H1 (cell line): ENCODE results near the gene GPR25. TPM values are rescaled to one million over a fixed set of nuclear protein-coding genes. Genes with fewer than 3 reads are reported as not detected.

Experiments used
- CTCF ChIA-PET: fragments of 300-600 bp; sonication (Branson Sonifier 250); formaldehyde crosslinking; loops from one replicate; lab custom pipeline; 2021; ENCODE audit not compliant: partially characterized antibody; lab: Charles Lee
- POLR2A ChIA-PET: fragments of 300-600 bp; sonication (Branson Sonifier 250); formaldehyde crosslinking; loops from one replicate; lab custom pipeline; 2021; ENCODE audit warnings: inconsistent platforms; ENCODE audit not compliant: partially characterized antibody; lab: Charles Lee
- DNase-seq, 2 experiments: peaks; one replicate each; pipeline versions ENCODE4 v3.0.0 to v3.0.0-alpha.2; 2010 to 2022; ENCODE audit warnings: low spot score in 2 of 2, low read depth in 1 of 2, mixed read lengths in 1 of 2
- FAIRE-seq: peaks from 2 replicates; lab custom pipeline; 2011; peaks lifted over from hg19 to GRCh38; lab: Jason Lieb, UNC
- H2AFZ ChIP-seq: 2 replicates; pipeline ENCODE4 v1.8.1; 2012; ENCODE audit warnings: low read length, inconsistent platforms
- H2AK5ac ChIP-seq: 2 replicates; pipeline ENCODE4 v1.6.1; 2013; ENCODE audit warnings: low read depth, low read length
- H2BK120ac ChIP-seq: replicated peaks from 2 replicates; pipeline ENCODE3; 2013; ENCODE audit warnings: low read depth, low read length, inconsistent platforms
- H2BK12ac ChIP-seq: 2 replicates; pipeline ENCODE4 v1.6.1; 2013; ENCODE audit warnings: low read depth, low read length
- H2BK15ac ChIP-seq: 2 replicates; pipeline ENCODE4 v1.6.1; 2013; ENCODE audit warnings: low read length
- H2BK20ac ChIP-seq: 2 replicates; pipeline ENCODE4 v1.6.1; 2013; ENCODE audit warnings: low read length
- H2BK5ac ChIP-seq: 2 replicates; pipeline ENCODE4 v1.6.1; 2013; ENCODE audit warnings: low read depth, low read length
- H3K14ac ChIP-seq: 2 replicates; pipeline ENCODE4 v1.6.1; 2013; ENCODE audit warnings: inconsistent platforms; ENCODE audit not compliant: insufficient read length
- H3K18ac ChIP-seq: 2 replicates; pipeline ENCODE4 v1.6.1; 2013; ENCODE audit warnings: low read length; ENCODE audit errors: extremely low read depth
- H3K23ac ChIP-seq: 2 replicates; pipeline ENCODE4 v1.6.1; 2013; ENCODE audit warnings: inconsistent platforms; ENCODE audit not compliant: insufficient read length
- H3K23me2 ChIP-seq: 2 replicates; pipeline ENCODE4 v1.6.1; 2013; ENCODE audit warnings: low read depth, low read length
- H3K27ac ChIP-seq: 2 replicates; pipeline ENCODE4 v1.6.1; 2011; ENCODE audit warnings: low read depth, low read length, inconsistent platforms
- H3K27me3 ChIP-seq, 4 experiments: replicated peaks in 1 of 4; 1 replicate in 1 of 4; 2 replicates in 3 of 4; pipeline versions ENCODE4 v1.6.1 to v1.8.1; 2011 to 2013; ENCODE audit warnings: low read length in 3 of 4, mild to moderate bottlenecking in 3 of 4, inconsistent platforms in 2 of 4, mixed read lengths in 2 of 4, moderate library complexity in 1 of 4; ENCODE audit not compliant: control insufficient read depth in 3 of 4, insufficient read depth in 3 of 4; ENCODE audit errors: extremely low read depth in 1 of 4
- H3K36me3 ChIP-seq, 4 experiments: 2 replicates each; pipeline versions ENCODE4 v1.6.1 to v1.8.1; 2011 to 2013; ENCODE audit warnings: mild to moderate bottlenecking in 4 of 4, low read length in 3 of 4, moderate library complexity in 2 of 4, control low read depth in 1 of 4, inconsistent platforms in 1 of 4; ENCODE audit not compliant: insufficient read depth in 4 of 4, control insufficient read depth in 2 of 4
- H3K4ac ChIP-seq: replicated peaks from 2 replicates; pipeline ENCODE3; 2013; ENCODE audit warnings: low read length, low read depth, mixed read lengths, inconsistent platforms; ENCODE audit not compliant: insufficient read length
- H3K4me1 ChIP-seq, 4 experiments: replicated peaks in 1 of 4; 1 replicate in 1 of 4; 2 replicates in 3 of 4; pipeline versions ENCODE4 v1.6.1 to v1.8.1; 2011 to 2013; ENCODE audit warnings: low read length in 3 of 4, inconsistent platforms in 2 of 4, mixed read lengths in 1 of 4; ENCODE audit not compliant: insufficient read depth in 4 of 4, control insufficient read depth in 3 of 4
- H3K4me2 ChIP-seq, 2 experiments: 2 replicates each; pipeline versions ENCODE4 v1.6.1 to v1.8.1; 2011 to 2013; ENCODE audit warnings: low read depth in 2 of 2, low read length in 2 of 2, control low read depth in 1 of 2, inconsistent platforms in 1 of 2, mild to moderate bottlenecking in 1 of 2; ENCODE audit not compliant: insufficient read depth in 1 of 2
- H3K4me3 ChIP-seq, 4 experiments: fragments of 200-600, 300-600 bp in 1 of 4; sonication (generic), shearing (Covaris generic), sonication (Bioruptor Twin) in 1 of 4; 2 replicates each; pipeline versions ENCODE4 v1.5.1 to v1.8.1; 2011 to 2016; ENCODE audit warnings: low read length in 4 of 4, low read depth in 3 of 4, control low read depth in 2 of 4, inconsistent platforms in 2 of 4, mild to moderate bottlenecking in 2 of 4, mixed read lengths in 1 of 4, moderate library complexity in 1 of 4; ENCODE audit not compliant: insufficient read depth in 2 of 4; ENCODE audit errors: extremely low read depth in 1 of 4
- H3K56ac ChIP-seq: replicated peaks from 2 replicates; pipeline ENCODE3; 2013; ENCODE audit warnings: low read depth, mild to moderate bottlenecking, mixed read lengths, low read length, inconsistent platforms; ENCODE audit not compliant: insufficient read length
- H3K79me1 ChIP-seq: 2 replicates; pipeline ENCODE4 v1.6.1; 2013; ENCODE audit warnings: low read depth, low read length, control low read depth
- H3K79me2 ChIP-seq, 2 experiments: 2 replicates each; pipeline versions ENCODE4 v1.6.1 to v1.8.1; 2012 to 2013; ENCODE audit warnings: low read length in 2 of 2, mild to moderate bottlenecking in 2 of 2, inconsistent platforms in 1 of 2; ENCODE audit not compliant: insufficient read depth in 2 of 2, control insufficient read depth in 1 of 2
- H3K9ac ChIP-seq, 4 experiments: replicated peaks in 1 of 4; 1 replicate in 1 of 4; 2 replicates in 3 of 4; pipeline versions ENCODE4 v1.6.1 to v1.8.1; 2011 to 2013; ENCODE audit warnings: low read depth in 3 of 4, low read length in 3 of 4, control low read depth in 2 of 4, mild to moderate bottlenecking in 2 of 4, moderate library complexity in 2 of 4, inconsistent platforms in 1 of 4; ENCODE audit errors: extremely low read depth in 1 of 4
- H3K9me3 ChIP-seq, 2 experiments: 2 replicates each; pipeline versions ENCODE4 v1.6.1 to v1.8.1; 2012 to 2013; ENCODE audit warnings: mild to moderate bottlenecking in 2 of 2, moderate library complexity in 2 of 2, control low read depth in 1 of 2, inconsistent platforms in 1 of 2, low read depth in 1 of 2, low read length in 1 of 2, mixed read lengths in 1 of 2; ENCODE audit not compliant: insufficient read depth in 2 of 2
- H4K20me1 ChIP-seq, 2 experiments: replicated peaks in 1 of 2; 2 replicates each; pipeline versions ENCODE3 to v1.8.1; 2011 to 2013; ENCODE audit warnings: inconsistent platforms in 2 of 2, low read length in 2 of 2, mild to moderate bottlenecking in 1 of 2; ENCODE audit not compliant: insufficient read depth in 2 of 2, control insufficient read depth in 1 of 2
- H4K5ac ChIP-seq: 2 replicates; pipeline ENCODE4 v1.6.1; 2013; ENCODE audit warnings: low read length, low read depth, mixed read lengths, inconsistent platforms; ENCODE audit not compliant: insufficient read length
- H4K8ac ChIP-seq: 2 replicates; pipeline ENCODE4 v1.8.0; 2013; ENCODE audit warnings: mild to moderate bottlenecking, moderate library complexity, low read length, inconsistent platforms; ENCODE audit not compliant: insufficient read depth; ENCODE audit errors: extremely low read depth
- H4K91ac ChIP-seq: replicated peaks from 2 replicates; pipeline ENCODE3; 2013; ENCODE audit warnings: low read length, mixed read lengths, inconsistent platforms; ENCODE audit not compliant: insufficient read length
- HDAC6 ChIP-seq: IDR thresholded peaks from one replicate; pipeline ENCODE4 v1.7.1; 2012; ENCODE audit warnings: low read depth, mild to moderate bottlenecking, inconsistent platforms, low read length, moderate library complexity
- WGBS, 2 experiments: shearing (Covaris generic) in 1 of 2; methylation state at CpG; one replicate each; pipeline versions ENCODE4 v1.1.6 to v1.1.7; 2013 to 2015; ENCODE audit warnings: low lambda C conversion rate in 2 of 2, mixed read lengths in 2 of 2, inconsistent platforms in 1 of 2, low coverage in 1 of 2, missing lambda C conversion rate in 1 of 2; ENCODE audit not compliant: insufficient replicate concordance in 2 of 2, insufficient coverage in 1 of 2, insufficient read length in 1 of 2; ENCODE audit errors: extremely low coverage in 1 of 2, missing lambda C conversion rate in 1 of 2; 5-methylcytosine and 5-hydroxymethylcytosine counted together
- polyA plus RNA-seq, 7 experiments: library from polyadenylated mRNA; depleted of rRNA in 3 of 7; stranded (reverse) in 5 of 7; unstranded in 2 of 7; fragments of >200 nt in 5 of 7; fragments of 200-250 nt in 2 of 7; gene quantifications; 1 replicate in 5 of 7; 2 replicates in 1 of 7; 4 replicates in 1 of 7; pipeline versions ENCODE4 v1.2.1 to v1.2.3, GENCODE V29; 2011 to 2013; ENCODE audit warnings: missing spikeins in 2 of 7, mixed read lengths in 2 of 7
- total RNA-seq: library from RNA; stranded (reverse); fragmentation: NEBNext Ultra II Directional; extraction: Animal tissue kit (Norgen Biotek cat#: 25700); gene quantifications from 2 replicates; pipeline ENCODE4 v1.2.1, GENCODE V29; 2021

The GPR25 gene
- total and polyA plus RNA-seq, 2 of the 8 experiments (the other 6 are each of a cell fraction or from before 2014, with no cell fraction given), result not detected

DNA sequence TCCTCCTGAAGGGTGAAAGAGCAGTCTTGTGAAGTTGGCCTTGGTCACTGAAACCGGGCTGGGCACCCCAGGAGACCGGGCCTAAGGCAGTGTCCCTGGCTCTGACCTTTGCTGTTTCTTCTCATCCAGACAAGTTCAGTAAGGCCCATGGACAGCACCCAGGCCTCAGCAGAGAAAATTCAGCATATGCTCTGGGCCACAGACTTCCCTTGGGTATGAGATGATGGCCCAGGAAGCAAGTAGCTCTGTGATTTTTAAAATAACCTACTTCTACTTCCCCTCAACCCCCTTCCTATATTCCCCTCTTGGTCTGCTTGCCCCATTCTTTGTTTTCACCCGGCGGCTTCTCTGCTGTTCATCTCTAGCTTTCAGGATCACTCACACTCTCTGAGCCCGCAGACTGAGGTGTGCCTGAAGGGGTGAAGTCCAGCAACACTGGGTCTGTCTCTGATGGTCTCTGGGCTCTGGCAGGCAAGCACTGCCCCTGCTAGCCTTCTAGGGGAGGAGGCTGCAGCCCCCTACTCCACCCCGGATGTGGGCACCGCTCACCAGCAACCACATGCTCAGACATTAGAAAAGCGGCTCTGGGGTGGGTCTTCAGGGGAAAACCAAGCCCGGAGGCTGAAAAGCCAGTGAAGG lies 2.9 kb upstream of the GPR25 start:
- H3K56ac ChIP-seq, result no peak overlapping the region
- H3K4me3 ChIP-seq, result no peak overlapping the region
- H2BK15ac ChIP-seq, result no peak overlapping the region
- no peak overlapping the region; the same call in 1 of the 2 replicates for H2AFZ ChIP-seq
- no peak for TF ChIP-seq HDAC6
- POLR2A ChIA-PET, result interaction anchor here (0.7 to 2.5 kb wide), 3 partner anchors 8 to 22 kb away, joined by 3 to 12 read pairs (median 5); no protein-coding TSS in a partner anchor
- no peak overlapping the region for H4K5ac ChIP-seq
- no peaks in the 10 kb centered on the region for H3K23me2 ChIP-seq
- H2BK120ac ChIP-seq, result no peak overlapping the region
- WGBS, 2 experiments, result 94% methylated on average over 9 of the region's 9 CpGs; no CpG with 5 or more reads in 1 of the 2 experiments
- H3K79me1 ChIP-seq, result no peaks in the 10 kb centered on the region
- no peaks in the 10 kb centered on the region for H4K20me1 ChIP-seq
- H3K9me3 ChIP-seq, result no peaks in the 10 kb centered on the region
- H3K23ac ChIP-seq, result no peak overlapping the region
- no peaks in the 10 kb centered on the region for H3K79me2 ChIP-seq
- H3K4me2 ChIP-seq, result no peak overlapping the region
- CTCF ChIA-PET, result no interaction called here
- H3K4me1 ChIP-seq, result no peaks in the 10 kb centered on the region
- DNase-seq (no peak), FAIRE-seq (no peak)
- no peak overlapping the region for H3K18ac ChIP-seq
- H2BK20ac ChIP-seq, result no peak overlapping the region
- H3K14ac ChIP-seq, result no peak overlapping the region
- H4K8ac ChIP-seq, result no peak overlapping the region
- H2BK12ac ChIP-seq, result no peak overlapping the region
- no peak overlapping the region for H3K4ac ChIP-seq
- no peak overlapping the region for H3K9ac ChIP-seq
- no peak overlapping the region for H2BK5ac ChIP-seq
- H3K27me3 ChIP-seq, result no peaks in the 10 kb centered on the region
- no peak overlapping the region for H2AK5ac ChIP-seq
- no peaks in the 10 kb centered on the region for H3K36me3 ChIP-seq
- no peak overlapping the region for H3K27ac ChIP-seq
- no peak overlapping the region for H4K91ac ChIP-seq
